Kidney epithelial cell (primary cell): Measurements from ENCODE around the gene HNRNPC. TPM values are rescaled to one million over a fixed set of nuclear protein-coding genes. Genes with fewer than 3 reads are reported as not detected.

Source experiments
- DNase-seq: peaks from one replicate; pipeline ENCODE4 v3.0.0-alpha.2; 2010; ENCODE audit warnings: low read depth
- H3K27me3 ChIP-seq: 2 replicates; pipeline ENCODE4 v1.6.0; 2011; ENCODE audit warnings: low read length; ENCODE audit not compliant: control insufficient read depth, insufficient read depth
- H3K36me3 ChIP-seq: 2 replicates; pipeline ENCODE4 v1.5.1; 2011; ENCODE audit warnings: low read length; ENCODE audit not compliant: control insufficient read depth, insufficient read depth
- H3K4me3 ChIP-seq: 2 replicates; pipeline ENCODE4 v1.5.1; 2011; ENCODE audit warnings: low read depth, mild to moderate bottlenecking, control low read depth, low read length
- total RNA-seq: library from RNA; depleted of rRNA; stranded (reverse); fragments of >200 nt; gene quantifications from 2 replicates; pipeline ENCODE4 v1.2.3, GENCODE V29; 2015
- TF ChIP-seq, protein P1 (sequence below): IDR thresholded peaks from 2 replicates; pipeline ENCODE4 v1.5.1; 2011; ENCODE audit warnings: mild to moderate bottlenecking, moderate library complexity, low read length, control low read depth, inconsistent platforms; ENCODE audit not compliant: insufficient read depth, poor library complexity, severe bottlenecking

Gene HNRNPC
- total RNA-seq, 1 donor from 2014 or later: 773 TPM

- DNase-seq: no peak
- no peaks in the 10 kb centered on the region for H3K27me3 ChIP-seq
- no peak overlapping the region for H3K4me3 ChIP-seq
Observed at GRCh38 chr14:21252149-21252548, 17.1 kb downstream of the HNRNPC start.

DNA sequence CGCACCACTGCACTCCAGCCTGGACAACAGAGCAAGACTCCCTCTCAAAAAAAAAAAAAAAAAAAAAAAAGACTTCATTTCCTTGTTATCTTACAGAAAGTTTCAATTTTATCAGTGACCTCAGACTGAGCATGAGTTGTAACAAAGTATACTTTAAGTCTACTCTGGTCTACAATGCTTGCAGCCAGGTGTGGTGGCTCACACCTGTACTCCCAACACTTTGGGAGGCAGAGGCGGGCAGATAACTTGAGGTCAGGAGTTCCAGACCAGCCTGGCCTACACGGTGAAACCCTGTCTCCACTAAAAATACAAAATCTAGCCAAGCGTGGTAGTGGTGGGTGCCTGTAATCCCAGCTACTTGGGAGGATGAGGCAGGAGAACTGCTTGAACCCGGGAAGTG, 18.0 kb downstream of the HNRNPC start:
- H3K36me3 ChIP-seq: no peaks in the 10 kb centered on the region
- no peak for DNase-seq
- TF ChIP-seq, protein P1, sequence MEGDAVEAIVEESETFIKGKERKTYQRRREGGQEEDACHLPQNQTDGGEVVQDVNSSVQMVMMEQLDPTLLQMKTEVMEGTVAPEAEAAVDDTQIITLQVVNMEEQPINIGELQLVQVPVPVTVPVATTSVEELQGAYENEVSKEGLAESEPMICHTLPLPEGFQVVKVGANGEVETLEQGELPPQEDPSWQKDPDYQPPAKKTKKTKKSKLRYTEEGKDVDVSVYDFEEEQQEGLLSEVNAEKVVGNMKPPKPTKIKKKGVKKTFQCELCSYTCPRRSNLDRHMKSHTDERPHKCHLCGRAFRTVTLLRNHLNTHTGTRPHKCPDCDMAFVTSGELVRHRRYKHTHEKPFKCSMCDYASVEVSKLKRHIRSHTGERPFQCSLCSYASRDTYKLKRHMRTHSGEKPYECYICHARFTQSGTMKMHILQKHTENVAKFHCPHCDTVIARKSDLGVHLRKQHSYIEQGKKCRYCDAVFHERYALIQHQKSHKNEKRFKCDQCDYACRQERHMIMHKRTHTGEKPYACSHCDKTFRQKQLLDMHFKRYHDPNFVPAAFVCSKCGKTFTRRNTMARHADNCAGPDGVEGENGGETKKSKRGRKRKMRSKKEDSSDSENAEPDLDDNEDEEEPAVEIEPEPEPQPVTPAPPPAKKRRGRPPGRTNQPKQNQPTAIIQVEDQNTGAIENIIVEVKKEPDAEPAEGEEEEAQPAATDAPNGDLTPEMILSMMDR: no peak
- H3K4me3 ChIP-seq: no peak overlapping the region
- no peaks in the 10 kb centered on the region for H3K27me3 ChIP-seq

More at GRCh38 chr14:21252149-21252548, 17.1 kb downstream of the HNRNPC start:
- H3K36me3 ChIP-seq: no peaks in the 10 kb centered on the region
- TF ChIP-seq, protein P1: no peak

GRCh38 chr14:21248739-21249411, 20.4 kb downstream of the HNRNPC start:
- peaks cover 1% of the 10 kb centered on the region for H3K36me3 ChIP-seq
- no peak overlapping the region for H3K4me3 ChIP-seq
- no peak for DNase-seq

DNA sequence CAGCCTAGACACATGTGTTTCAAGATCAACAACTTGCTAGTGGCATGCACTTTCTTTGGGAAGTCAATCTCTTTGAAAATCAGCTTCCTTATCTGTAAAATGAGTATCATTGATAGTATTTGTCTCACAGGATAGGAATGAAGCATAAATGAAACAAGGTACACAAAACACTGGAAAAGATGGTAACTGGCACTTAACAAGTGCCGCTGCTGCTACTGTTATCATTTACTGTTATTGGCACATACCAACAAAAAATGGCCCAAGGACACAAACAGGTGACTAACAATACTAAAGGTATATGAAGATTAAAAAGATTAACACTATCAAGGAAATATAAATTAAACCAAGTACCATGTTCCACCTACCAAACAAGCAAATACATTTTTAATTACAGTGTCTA, 20.9 kb downstream of the HNRNPC start:
- Histone ChIP-seq H3K27me3 (no peaks in the 10 kb centered on the region), H3K36me3 (peaks cover 1% of the 10 kb centered on the region), H3K4me3 (no peak overlapping the region)
- TF ChIP-seq, protein P1: no peak
- DNase-seq: no peak

More at GRCh38 chr14:21248739-21249411, 20.4 kb downstream of the HNRNPC start:
- no peaks in the 10 kb centered on the region for H3K27me3 ChIP-seq
- TF ChIP-seq, protein P1: no peak

DNA sequence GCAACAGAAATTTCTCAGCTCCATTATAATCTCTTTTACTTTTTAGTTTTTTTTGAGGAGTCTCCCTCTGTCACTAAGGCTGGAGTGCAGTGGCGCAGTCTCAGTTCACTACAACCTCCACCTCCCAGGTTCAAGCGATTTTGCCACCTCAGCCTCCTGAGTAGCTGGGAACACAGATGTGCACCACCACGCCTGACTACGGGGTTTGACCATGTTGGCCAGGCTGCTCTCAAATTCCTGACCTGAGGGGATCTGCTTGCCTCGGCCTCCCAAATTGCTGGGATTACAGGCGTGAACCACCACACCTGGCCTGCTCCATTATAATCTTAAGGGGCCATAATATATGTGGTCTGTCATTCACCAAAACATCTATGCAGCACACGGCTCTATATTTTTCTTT, 23.4 kb downstream of the HNRNPC start:
- TF ChIP-seq, protein P1: no peak
- H3K36me3 ChIP-seq: peaks cover 1% of the 10 kb centered on the region
- H3K27me3 ChIP-seq: no peaks in the 10 kb centered on the region
- DNase-seq: no peak
- no peak overlapping the region for H3K4me3 ChIP-seq

- Histone ChIP-seq H3K4me3 (no peak overlapping the region), H3K36me3 (peaks cover 1% of the 10 kb centered on the region), H3K27me3 (no peaks in the 10 kb centered on the region)
- DNase-seq: no peak
- TF ChIP-seq, protein P1: no peak
Observed at GRCh38 chr14:21244544-21244943, 24.7 kb downstream of the HNRNPC start.
